Measurements from ENCODE around the gene ACCSL.

The ACCSL gene

DNA sequence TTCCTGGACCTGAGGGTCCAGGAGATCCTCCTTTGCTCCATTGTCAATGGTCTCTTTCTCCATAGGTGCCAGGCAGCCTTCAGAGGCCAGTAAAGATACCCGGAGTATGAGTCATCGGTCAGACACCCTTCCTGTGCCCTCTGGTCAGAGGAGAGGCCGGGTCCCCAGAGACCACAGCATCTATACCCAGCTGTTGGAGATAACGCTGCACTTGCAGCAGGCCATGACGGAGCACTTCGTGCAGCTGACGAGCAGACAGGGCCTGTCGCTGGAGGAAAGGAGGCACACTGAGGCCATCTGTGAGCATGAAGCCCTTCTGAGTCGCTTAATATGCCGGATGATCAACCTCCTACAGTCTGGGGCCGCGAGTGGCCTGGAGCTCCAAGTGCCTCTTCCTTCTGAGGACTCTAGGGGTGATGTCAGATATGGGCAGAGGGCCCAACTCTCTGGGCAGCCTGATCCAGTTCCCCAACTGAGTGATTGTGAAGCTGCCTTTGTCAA, at the start of gene ACCSL:
TSS of gene ACCSL (plus strand) at position 51 of the 501 bp plus-strand sequence. CDS start at position 107, 56 bp downstream.
- peak; percentile 4 for DNase-seq (ENCODE audit: low read depth)

DNA sequence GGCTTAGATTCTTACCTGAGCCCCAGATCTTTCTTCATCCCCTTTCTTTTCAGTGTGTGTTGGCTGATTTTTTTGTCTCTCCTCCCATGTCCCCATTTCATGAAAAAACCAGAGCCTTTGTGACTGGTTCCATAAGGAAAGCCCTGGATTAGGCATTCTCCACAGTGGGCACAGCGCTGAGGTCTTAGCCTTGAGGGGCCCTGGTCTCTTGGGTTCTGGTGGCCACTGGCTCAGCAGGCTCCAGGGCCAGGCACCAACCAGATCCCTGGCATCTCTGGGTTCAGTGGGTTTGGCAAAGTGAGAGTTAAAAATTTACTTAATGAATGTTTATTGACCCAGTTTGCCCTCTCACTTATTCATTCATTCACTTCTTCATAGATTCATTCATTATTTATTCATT, 49.5 kb upstream of the ACCSL start:
- no peak for DNase-seq (ENCODE audit: low read depth)

DNA sequence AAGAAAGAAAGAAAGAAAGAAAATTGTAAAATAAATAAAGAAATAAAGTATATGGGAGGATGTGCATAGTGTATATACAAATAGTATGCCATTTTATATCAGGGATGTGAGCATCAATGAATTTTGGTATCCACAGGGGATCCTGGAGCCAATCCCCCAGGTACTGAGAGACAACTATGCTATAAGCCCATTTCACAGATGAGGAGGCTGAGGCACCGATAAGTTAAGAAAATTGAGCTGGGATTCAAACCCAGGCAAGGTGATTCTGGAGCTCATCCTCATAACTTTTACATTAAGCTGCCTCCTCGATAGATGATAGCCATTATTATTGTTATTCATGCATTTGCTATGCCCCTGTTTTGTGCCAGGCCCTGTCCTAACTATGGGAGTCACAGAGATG, 47.0 kb upstream of the ACCSL start:
- no peak for DNase-seq (ENCODE audit: low read depth)

DNA sequence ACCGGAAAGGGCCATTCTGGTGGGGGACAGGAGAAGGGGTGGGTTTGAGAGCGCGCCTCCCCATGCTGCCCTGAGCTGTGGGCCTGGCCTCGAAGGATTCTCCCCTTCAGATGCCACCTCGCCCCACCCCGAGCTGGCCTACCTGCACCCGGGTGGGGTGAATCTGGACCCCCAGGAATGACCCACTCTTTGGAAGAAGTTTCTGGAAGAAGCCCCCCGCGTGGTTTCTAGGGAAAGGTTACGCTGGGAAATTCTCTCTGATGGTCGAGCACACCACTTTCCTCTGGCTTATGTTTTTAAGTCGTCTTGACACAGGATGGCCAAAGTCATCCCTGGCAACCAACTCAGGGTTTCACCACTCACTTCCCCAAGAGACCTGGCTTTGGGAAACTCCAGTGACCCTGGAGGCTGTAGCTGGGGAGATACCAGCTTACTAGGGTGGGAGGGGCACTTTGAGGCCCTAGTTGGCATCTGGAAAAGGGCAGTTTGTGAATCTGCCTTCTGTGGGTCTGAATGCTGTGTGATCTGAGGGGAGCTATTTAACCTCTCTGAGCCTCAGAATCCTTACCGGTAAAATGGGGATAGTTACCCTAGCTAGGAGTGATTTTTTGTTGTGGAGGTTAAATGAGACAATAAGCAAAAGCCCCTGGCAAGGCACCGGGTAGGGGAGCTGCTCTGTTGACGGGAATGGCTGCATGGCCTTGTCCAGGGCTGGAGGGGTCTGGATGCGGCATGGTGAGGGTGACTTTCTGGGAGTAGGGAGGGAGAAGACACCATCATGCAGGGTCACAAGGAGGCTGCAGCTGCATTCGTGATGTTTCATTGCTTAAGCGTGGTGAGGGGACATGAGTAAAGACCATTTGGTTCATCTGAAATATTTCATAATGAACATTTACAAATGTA, 45.3 kb upstream of the ACCSL start:
- DNase-seq (ENCODE audit: low read depth) = no peak

DNA sequence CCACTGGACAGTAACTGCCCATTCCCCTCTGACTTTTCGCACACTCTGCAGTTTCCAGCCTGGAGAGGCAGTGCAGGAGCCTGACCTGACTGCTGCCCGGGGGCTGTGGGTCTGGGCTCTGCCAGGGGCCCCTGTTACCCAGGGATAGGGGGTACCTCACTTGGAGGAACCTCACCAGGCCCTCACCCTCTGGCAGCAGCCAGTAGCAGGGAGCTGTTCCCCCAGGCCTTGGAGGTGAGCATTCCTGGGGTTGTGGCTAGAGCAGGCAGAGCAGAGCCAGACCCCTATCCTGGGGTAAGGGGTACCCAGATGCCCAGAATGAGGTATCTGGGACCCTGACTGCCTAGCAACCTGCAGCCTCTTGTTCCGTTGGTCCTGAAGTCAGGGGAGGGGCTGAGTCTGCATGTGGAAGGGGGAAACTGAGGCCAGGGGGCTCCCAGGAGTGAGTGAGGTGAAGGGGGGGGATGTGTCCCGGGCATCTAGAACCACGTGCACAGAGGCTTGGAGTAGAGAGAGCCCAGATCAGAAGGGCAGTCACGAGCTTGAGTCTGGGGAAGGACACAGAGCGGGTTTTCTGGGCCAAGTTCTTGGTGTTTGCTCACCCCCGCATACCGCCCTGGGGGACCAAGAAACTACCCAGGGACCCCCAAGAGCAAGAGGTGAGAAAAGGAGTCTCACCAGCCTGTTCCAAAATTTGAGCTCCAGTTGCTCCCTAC, 43.9 kb upstream of the ACCSL start:
- DNase-seq (ENCODE audit: low read depth) = no peak

DNA sequence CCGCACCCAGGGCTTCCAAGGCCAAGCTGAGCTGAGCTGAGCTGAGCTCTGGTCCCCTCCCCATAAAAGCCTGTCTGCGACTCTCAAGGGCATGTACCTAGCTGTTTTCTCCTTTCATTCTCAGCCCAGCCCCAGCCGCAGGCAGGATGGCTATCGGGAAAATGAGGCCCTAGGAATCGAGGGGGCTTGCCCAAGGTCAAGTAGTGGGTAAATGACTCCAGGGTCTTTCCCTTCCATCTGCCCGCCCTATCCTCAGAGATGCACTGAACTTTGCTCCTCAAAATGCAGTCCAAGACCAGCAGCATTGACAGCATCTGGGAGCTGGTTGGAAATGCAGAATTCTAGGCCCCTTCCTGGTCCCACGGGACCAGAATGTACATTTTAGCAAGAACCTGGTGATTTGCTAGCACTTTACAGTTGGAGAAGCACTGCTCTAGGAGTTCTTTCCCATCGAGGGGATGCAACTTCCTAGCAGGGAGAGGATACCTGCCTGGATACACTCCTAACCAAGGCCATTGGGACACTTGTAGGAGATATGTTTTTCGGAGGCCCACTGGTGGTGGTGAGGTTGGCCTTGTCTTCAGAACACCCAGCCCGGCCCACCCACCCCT, 43.2 kb upstream of the ACCSL start:
- no peak for DNase-seq (ENCODE audit: low read depth)

DNA sequence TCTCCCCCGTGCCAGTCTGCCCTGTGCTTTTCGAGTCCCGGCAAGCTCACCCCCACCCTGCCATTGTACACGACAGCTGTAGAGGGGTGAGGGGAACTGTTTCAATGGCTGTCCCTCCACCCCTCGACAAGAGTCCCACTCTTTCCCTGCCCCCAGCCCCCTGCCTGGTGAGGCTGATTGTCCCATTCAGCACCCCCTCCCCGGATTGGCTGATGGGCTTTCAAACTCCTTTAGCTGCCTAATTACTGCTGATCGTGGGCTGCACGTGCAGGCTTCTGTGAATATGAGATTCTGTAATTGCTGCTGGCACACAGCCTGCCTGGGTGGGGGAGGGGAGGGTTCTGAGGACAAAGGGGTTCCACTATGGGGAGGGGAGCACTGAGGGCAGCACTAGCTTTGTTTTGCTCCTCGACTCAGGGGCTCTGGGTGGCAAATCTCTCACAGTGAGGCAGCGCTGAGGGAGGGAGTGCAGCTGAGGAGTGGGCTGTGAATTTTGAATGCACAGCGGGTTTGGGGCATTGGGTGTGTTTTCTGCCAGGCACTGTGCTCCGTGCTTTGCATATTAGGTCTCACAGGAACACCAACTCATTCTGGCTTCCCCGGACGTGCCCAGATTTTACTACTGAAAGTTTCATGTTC, 42.6 kb upstream of the ACCSL start:
- no peak for DNase-seq (ENCODE audit: low read depth)

DNA sequence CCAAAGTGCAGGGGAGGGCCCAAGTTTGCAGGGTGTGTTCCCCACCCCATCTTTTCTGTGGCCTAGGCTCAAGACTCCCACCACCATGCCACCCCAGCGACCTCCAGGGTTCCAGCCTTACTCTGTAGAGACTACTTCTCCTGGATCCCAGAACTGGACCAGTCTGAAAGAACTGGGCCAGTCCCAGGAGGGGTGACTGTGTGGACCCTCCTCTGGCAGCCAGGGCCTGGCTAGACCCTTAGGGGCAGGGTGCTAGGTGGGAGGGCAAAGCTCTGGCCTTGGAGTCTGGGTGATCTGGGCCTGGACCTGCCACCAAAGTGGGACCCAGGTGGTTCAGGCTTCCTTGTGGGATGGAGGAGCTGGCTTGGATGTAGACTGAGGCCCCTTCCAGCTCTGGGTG, 41.8 kb upstream of the ACCSL start:
- no peak for DNase-seq (ENCODE audit: low read depth)

DNA sequence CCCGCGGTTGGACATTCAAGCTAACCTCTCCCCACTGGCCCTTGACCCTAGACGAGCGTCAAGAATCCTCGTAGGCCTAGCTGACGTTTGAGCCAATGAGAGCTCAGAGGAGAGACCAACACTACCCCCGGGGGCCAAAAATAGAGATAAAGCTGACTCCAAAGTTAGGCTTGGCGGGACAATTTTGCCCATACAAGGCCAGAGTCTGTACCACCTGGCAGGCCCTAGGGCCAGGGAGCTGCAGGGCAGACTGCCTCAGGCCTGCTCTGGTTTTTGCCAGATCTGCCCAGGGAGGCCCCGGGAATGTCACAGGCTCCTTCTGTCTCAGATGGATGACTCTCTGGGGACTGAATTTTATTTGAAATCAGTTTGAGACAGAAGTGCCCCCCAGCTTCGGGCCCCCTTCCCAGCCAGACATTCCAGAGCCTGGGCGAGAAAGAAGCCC, 40.8 kb upstream of the ACCSL start:
- DNase-seq (ENCODE audit: low read depth) = no peak

DNA sequence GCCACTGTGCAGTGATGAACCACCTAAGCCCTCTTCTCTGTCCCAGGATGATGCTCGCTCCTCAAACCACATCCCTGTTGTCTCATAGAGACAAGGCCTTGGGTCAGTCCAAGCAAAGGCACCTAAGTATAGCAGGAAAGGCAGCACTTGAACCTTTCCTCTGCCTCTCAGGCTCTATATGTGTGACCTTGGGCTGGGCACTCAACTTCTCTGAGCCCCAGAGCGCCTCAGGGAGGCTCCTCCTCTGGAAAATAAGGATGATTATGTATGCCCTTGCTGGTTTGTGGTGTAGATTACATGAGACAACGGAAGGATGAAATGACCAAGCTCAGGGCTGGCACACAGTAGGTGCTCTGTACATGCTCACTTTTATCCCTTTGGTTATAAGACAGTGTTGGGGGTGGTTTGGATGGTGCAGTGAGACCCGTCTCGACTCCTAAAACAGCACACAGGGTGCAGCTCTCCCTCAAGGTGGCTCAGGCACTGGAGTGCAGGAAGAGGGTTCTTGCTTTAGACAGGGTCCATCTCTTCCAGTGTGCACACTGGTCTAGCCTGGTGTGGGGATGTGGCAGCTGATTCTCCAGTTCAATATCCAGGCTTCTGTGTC, 40.2 kb upstream of the ACCSL start:
- no peak for DNase-seq (ENCODE audit: low read depth)

DNA sequence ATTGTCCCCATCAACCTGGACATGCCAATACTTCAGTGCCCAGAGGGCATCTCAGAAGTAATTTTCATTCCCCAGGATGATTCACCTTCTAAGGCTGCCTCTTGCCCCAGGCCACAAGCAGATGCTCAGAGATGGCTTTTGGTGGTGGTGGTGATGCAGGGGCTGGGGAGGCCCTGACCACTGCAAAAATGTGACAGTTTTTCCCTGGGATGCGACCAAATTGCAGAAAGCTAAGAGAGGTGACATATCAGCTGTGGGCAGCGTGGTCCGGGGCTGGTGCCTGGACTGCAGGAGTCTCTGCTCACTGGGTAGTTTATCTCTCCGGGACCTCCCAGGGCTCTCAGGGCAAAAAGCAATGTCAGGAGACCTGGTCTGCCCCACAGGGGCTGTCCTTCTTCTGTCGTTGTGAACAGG, 39.7 kb upstream of the ACCSL start:
- DNase-seq (ENCODE audit: low read depth) = peak; percentile 45

DNA sequence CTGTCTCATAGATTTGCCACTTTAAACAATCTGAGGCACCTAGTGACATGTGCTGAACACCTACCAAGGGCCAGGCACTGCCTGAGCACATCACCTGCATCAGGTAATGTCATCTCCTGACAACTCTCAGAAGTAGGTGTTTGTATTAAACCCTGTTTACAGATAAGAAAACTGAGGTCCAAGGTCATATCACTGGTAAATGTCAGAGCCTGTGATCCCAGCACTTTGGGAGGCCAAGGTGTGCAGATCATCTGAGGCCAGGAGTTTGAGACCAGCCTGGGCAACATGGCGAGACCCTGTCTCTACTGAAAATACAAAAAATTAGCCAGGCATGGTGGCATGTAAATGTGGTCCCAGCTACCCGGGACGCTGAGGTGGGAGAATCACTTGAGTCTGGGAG, 39.1 kb upstream of the ACCSL start:
- no peak for DNase-seq (ENCODE audit: low read depth)

DNA sequence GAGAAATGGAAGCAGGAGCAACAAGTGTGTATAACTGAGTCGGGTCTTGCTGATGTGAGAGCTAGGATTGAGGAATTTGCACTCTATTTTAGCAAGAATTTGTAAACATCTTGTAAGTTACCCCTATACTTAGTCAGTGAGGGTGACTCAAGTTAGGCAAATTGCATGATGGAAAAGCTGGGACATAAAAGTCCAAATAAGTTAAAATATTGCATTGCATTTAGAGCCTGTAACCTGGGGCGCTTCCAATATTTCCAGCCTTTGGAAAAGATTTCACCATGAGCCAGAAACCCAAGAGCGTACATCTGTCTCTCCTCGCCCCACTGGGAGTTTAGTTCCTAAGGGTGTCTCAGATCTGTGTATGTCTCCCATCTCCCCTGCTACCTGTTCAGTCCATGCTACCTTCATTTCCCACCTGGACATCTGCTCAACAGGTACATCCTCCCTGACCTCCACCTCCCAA, 37.0 kb upstream of the ACCSL start:
- DNase-seq (ENCODE audit: low read depth) = peak; percentile 48

DNA sequence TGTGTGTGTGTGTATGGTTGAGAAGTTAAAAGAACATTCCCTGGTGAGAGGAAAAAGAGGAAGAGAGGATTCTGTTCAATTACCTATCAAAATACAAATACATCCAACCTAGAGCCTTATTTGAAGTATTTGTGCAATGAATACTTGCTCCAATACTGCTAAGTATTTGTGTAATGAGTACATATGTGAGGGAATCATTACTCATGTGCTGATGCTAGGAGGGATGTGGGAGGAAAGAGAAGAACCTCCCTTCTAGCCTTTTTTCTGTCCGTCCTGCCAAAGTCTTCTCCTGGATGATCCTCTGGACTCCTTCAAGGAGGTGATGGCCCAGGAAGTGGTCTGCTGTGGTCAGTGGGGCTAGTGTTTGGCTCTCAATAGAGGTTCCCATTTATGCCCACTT, 36.0 kb upstream of the ACCSL start:
- DNase-seq (ENCODE audit: low read depth) = peak; percentile 31

DNA sequence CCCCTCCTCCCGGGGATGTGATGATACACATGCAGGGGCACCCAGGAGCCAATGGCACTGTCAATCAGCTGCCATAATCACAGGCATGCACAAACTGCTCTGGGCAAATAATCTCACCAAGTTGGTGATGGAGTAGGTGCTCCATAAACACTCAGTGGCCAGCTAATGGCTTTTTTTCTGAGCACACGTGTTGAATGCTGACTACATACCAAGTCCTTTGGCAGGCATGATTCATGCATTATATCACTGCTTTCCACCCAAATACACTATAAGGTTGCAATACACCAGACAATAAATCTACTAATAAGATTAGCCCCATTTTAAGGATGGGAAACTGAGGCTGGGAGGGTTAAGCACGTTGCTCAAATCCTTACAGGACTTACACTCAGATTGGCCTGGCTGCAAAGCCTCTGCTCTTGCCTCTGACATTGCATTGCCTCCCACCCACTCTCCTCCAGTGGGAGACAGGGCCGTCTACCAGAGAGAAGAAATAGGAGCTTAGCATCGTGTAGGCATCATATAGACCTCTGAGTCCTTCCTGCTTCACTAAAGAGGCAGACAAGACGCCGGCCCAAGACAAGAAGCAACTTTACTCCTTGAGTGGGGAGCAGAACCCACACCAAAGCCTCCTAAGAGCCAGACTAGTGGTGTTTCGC, 32.7 kb upstream of the ACCSL start:
- peak; percentile 25 for DNase-seq (ENCODE audit: low read depth)

DNA sequence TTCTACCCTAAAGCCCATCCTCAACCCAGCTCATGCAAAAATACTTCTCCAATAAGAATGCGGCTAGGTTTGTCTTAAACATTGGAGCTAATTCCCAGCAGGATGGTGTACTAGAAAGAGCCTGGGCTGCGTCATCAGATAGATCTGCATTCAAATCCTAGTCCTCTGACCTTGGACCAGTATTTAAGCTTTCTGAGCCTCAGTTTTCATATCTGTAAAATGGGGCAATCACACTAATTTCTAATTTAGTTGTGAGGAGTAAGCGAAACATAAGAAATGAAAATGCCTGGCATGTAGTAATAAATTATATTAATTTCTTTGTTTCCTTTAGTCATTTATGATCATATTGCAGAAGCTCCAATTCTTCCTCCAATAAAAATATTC, 32.2 kb upstream of the ACCSL start:
- DNase-seq (ENCODE audit: low read depth) = no peak

DNA sequence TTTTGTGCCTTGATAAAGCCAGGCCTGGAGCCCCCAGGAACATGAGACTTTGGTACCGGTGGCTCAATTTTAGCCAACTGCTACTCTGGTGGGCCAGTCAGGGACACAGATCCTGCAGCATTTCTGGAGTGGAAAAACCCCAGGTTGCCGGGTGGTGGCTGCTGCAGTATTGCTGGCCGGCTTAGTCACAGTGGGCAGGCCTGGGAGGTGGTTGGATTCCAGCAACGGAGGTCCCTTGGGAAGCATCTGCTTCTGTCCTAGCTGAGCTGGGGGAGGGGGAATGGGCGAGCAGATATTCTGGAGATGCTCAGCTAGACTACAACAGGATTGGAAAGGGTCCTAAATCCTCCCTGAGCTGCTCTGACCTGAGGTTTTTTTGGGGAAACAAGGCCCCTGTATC, 31.6 kb upstream of the ACCSL start:
- peak; percentile 68 for DNase-seq (ENCODE audit: low read depth)

DNA sequence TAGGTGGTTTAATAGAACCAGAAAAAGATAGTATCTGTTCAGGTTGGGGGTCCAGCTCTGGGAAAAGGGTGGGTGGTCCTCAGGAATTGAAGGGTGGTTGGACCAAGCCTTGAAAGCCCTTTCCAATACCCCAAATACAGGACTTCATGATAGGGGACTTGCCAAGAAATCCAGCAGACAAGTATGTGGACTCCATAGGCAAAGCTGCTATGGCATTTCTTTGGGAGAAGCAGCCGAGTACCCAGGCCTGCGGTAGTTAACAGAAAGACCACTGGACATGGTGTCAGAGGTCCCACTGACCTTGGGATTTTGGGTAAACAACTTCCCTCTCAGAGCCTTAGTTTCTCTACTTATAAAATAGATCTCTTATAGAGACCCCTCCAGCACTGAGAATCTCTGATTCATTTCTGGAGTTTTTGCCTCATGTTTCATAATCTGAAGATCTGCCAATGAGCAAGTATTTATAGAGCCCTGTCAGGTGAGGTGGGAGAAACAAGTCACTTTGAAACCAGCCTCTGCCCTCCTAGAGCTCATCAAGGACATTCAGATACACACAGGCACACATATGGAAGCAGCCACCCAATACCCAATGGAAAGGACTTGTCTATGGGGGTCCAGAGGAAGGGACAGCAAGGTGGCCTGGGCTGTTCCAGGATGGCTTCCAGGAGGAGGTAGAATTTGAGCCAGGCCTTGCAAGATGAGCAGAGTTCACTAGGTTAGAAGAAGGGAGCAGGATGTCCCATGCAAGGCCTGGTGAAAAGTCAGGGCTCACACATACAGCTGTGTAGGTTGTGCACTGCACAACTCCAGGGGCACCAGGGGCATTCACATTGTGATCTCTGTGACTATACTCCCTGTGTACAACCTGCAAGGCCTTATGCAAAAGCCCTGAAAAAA, 31.0 kb upstream of the ACCSL start:
- no peak for DNase-seq (ENCODE audit: low read depth)

DNA sequence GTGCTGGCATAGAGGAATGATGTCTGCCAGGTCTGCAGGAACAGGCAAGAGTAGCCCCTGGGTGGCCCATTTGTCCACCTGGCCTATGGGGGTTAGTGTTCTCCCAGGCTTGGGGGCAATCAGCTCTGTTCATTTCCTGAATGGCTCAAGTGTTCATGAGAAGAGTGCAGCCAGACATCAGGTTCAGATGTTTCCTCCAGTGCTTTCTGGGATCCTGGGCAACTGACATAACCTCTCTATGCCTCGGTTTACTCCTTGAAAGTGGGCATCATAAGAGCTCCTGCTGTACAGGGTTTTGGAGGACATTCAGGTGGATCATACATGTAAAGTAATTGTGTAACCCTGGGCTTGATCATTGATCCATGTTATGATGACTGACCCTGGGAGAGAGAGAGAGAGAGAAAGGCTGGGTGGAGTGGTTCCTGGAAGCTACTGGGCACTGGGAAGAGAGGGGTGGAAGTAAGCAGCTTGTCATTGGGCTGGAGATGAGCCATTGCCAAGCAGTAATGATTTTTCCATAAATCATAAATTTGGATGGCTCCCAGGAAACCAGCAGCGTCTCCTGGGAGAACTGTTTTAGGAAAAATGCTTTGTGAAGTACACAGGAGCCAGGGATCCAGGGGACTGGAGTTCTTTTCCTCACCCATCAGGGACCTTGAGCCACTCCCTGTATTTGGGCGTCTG, 30.2 kb upstream of the ACCSL start:
- no peak for DNase-seq (ENCODE audit: low read depth)
